Breast epithelium (tissue), 3 donors: Measurements from ENCODE around the gene KLK2.

Experiments
- POLR2A ChIP-seq: fragments of 450-650 bp; IDR thresholded peaks from one replicate; pipeline ENCODE4 v1.6.1; 2016; ENCODE audit warnings: antibody characterized with exemption, mild to moderate bottlenecking, moderate library complexity
- POLR2AphosphoS5 ChIP-seq, 3 donors: sonication (generic); formaldehyde crosslinking; IDR thresholded peaks; one replicate each; pipeline ENCODE4 v1.6.1; 2017; ENCODE audit warnings: antibody characterized with exemption in 3 of 3
- TF ChIP-seq, protein P1 (sequence below), 3 donors: fragments of 450-650 bp; IDR thresholded peaks; one replicate each; pipeline ENCODE4 v1.5.1; 2016 to 2017; ENCODE audit warnings: antibody characterized with exemption in 3 of 3, mild to moderate bottlenecking in 3 of 3, moderate library complexity in 3 of 3

DNA sequence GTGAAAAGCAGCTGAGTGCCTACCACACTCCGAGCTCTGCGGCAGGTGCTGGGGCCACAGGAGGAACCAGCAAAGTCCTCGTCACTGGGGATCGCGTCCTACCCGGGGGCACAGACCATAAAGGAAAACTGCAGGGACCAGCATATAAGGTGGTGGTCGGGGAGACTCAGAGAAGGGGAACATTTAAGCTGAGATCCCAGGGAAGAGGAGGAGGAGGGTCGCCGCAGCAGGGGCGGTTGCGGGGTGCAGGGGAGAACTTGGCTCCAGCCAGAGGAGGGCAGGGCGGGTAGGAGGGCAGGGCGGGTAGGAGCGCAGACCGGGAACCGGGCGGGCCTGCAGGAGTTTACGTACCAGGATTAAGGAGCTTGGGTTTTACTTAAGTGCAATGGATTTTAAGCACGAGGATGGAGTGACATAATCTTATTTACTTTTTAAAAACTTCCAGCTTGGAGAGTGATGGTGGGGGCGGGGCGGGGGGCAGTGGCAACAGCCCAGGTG, 38.9 kb downstream of the KLK2 start:
- TF ChIP-seq, protein P1, sequence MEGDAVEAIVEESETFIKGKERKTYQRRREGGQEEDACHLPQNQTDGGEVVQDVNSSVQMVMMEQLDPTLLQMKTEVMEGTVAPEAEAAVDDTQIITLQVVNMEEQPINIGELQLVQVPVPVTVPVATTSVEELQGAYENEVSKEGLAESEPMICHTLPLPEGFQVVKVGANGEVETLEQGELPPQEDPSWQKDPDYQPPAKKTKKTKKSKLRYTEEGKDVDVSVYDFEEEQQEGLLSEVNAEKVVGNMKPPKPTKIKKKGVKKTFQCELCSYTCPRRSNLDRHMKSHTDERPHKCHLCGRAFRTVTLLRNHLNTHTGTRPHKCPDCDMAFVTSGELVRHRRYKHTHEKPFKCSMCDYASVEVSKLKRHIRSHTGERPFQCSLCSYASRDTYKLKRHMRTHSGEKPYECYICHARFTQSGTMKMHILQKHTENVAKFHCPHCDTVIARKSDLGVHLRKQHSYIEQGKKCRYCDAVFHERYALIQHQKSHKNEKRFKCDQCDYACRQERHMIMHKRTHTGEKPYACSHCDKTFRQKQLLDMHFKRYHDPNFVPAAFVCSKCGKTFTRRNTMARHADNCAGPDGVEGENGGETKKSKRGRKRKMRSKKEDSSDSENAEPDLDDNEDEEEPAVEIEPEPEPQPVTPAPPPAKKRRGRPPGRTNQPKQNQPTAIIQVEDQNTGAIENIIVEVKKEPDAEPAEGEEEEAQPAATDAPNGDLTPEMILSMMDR (IDR thresholded peaks at IDR 0.05) = no peak
- TF ChIP-seq POLR2AphosphoS5 (IDR thresholded peaks at IDR 0.05) = no peak
- TF ChIP-seq POLR2A = no peak
